Measurements from ENCODE around the gene TBC1D2B. TPM values are rescaled to one million over a fixed set of nuclear protein-coding genes. Genes with fewer than 3 reads are reported as not detected.
A peak's percentile ranks its signal among the peaks of the same experiment; 100 is the strongest.

The TBC1D2B gene
- total RNA-seq, 1 donor from 2014 or later = 22.1 TPM

- peak overlapping the region; percentile 27 for H3K27ac Mint-ChIP-seq
- DNase-seq (ENCODE audit: extremely low spot score, unreplicated experiment) = no peak
- H3K4me1 Mint-ChIP-seq (ENCODE audit: unreplicated experiment) = peaks cover 41% of the 10 kb centered on the region
- H3K4me3 Mint-ChIP-seq = no peak overlapping the region
- H3K36me3 Mint-ChIP-seq = peaks cover 13% of the 10 kb centered on the region
- no peak for TF ChIP-seq CTCF (conservative IDR thresholded peaks at IDR 0.05)
- no peaks in the 10 kb centered on the region for H3K9me3 Mint-ChIP-seq
- no peaks in the 10 kb centered on the region for H3K27me3 Mint-ChIP-seq
Observed at GRCh38 chr15:78037779-78038305, 39.7 kb downstream of the TBC1D2B start.

GRCh38 chr15:78037328-78037727 lies 40.2 kb downstream of the TBC1D2B start:
- no peaks in the 10 kb centered on the region for H3K27me3 Mint-ChIP-seq
- no peak for TF ChIP-seq CTCF (conservative IDR thresholded peaks at IDR 0.05)
- peaks cover 9% of the 10 kb centered on the region for H3K36me3 Mint-ChIP-seq
- no peak for DNase-seq (ENCODE audit: extremely low spot score, unreplicated experiment)
- peaks cover 41% of the 10 kb centered on the region for H3K4me1 Mint-ChIP-seq (ENCODE audit: unreplicated experiment)
- peak overlapping the region; percentile 57 for H3K27ac Mint-ChIP-seq
- H3K9me3 Mint-ChIP-seq = no peaks in the 10 kb centered on the region
- H3K4me3 Mint-ChIP-seq = no peak overlapping the region

GRCh38 chr15:78035861-78036476 lies 41.5 kb downstream of the TBC1D2B start:
- Mint-ChIP-seq H3K4me3 (no peak overlapping the region), H3K36me3 (peaks cover 12% of the 10 kb centered on the region), H3K27ac (peak overlapping the region; percentile 61), H3K27me3 (no peaks in the 10 kb centered on the region), H3K9me3 (no peaks in the 10 kb centered on the region), H3K4me1 (ENCODE audit: unreplicated experiment) (peaks cover 41% of the 10 kb centered on the region)
- no peak for DNase-seq (ENCODE audit: extremely low spot score, unreplicated experiment)
- no peak for TF ChIP-seq CTCF (conservative IDR thresholded peaks at IDR 0.05)

GRCh38 chr15:78035321-78035751 lies 42.2 kb downstream of the TBC1D2B start:
- peaks cover 17% of the 10 kb centered on the region for H3K36me3 Mint-ChIP-seq
- H3K4me3 Mint-ChIP-seq = no peak overlapping the region
- DNase-seq (ENCODE audit: extremely low spot score, unreplicated experiment) = no peak
- peaks cover 41% of the 10 kb centered on the region for H3K4me1 Mint-ChIP-seq (ENCODE audit: unreplicated experiment)
- no peak overlapping the region for H3K27ac Mint-ChIP-seq
- no peaks in the 10 kb centered on the region for H3K27me3 Mint-ChIP-seq
- H3K9me3 Mint-ChIP-seq = no peaks in the 10 kb centered on the region
- no peak for TF ChIP-seq CTCF (conservative IDR thresholded peaks at IDR 0.05)

GRCh38 chr15:78034495-78035191 lies 42.9 kb downstream of the TBC1D2B start:
- no peak for DNase-seq (ENCODE audit: extremely low spot score, unreplicated experiment)
- Mint-ChIP-seq H3K9me3 (no peaks in the 10 kb centered on the region), H3K36me3 (peaks cover 12% of the 10 kb centered on the region), H3K27me3 (no peaks in the 10 kb centered on the region), H3K4me3 (no peak overlapping the region), H3K27ac (no peak overlapping the region), H3K4me1 (ENCODE audit: unreplicated experiment) (peaks cover 41% of the 10 kb centered on the region)
- no peak for TF ChIP-seq CTCF (conservative IDR thresholded peaks at IDR 0.05)
